ENCODE measurements around the gene MOGAT1.

MOGAT1 gene, protein sequence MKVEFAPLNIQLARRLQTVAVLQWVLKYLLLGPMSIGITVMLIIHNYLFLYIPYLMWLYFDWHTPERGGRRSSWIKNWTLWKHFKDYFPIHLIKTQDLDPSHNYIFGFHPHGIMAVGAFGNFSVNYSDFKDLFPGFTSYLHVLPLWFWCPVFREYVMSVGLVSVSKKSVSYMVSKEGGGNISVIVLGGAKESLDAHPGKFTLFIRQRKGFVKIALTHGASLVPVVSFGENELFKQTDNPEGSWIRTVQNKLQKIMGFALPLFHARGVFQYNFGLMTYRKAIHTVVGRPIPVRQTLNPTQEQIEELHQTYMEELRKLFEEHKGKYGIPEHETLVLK

DNA sequence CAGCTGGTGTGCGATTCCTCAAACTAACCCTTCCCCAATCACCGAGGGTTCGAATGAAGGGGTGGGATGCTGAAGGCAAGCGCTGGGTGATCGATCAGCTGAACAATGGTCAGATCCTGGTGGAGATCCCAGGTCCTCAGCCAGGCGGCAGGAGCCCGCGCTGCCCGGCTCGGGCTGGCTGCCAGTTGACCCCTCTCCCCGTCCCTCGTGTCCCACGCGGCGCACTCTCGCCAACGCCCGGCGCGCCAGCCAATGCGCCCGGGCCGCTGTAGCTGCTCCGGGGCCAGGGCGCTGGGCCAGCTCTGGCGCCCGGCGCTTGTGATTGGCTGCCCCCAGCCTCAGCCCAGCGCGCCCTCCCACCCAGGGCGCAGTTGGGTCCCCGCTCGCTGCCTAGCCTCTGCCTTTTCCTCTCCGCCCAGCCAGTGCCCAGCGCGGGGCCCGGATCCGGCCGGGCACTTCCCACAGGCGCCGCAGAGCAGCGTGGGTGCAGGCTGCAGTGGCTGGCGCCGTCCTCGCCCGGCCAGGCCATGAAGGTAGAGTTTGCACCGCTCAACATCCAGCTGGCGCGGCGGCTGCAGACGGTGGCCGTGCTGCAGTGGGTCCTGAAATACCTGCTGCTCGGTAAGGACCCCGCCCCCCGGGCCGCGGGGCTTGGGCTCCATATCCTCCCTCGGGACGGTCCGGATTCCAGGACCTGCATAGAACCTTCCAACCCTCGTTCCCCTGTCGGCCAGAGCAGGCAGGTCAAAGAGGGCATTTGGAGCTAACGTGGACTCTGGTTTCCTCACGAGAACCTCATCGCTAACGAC lies at the start of gene MOGAT1:
MOGAT1 (plus strand) TSS at position 400 of the 809 bp plus-strand sequence; CDS start at position 528, 128 bp downstream.
- Histone ChIP-seq H3K9ac (ENCODE audit: low read depth, low read length) (no peak within 1 kb of the TSS), H3K4me3 (ENCODE audit: low read depth, low read length) (peak within 1 kb of the TSS; percentile 67)

DNA sequence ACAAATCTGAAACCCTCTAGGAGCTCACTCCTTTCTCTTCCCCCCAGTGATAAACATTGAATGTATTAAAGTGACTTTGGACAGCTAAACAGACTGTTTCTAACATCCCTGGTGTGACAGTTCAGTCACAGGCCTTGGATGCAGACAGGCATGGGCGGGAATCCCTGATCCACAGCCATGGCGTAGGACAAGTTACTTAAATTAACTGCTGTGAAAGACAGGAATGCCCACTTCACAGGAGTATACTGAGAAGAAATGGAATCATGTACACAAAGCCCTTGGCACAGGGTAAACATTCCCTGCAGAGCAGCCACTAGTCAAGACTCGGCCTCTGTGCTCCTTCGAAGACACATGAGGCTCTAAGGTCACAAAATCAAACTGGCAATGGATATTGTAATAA lies 49.6 kb upstream of the MOGAT1 start:
- Histone ChIP-seq H3K27me3 (ENCODE audit: control insufficient read depth, insufficient read depth, low read length) (no peaks in the 10 kb centered on the region), H3K4me3 (ENCODE audit: low read depth, low read length) (no peak overlapping the region), H3K4me1 (ENCODE audit: control insufficient read depth, insufficient read depth, low read length) (no peaks in the 10 kb centered on the region), H3K27ac (ENCODE audit: low read depth, low read length) (no peak overlapping the region), H3K9me3 (ENCODE audit: control insufficient read depth, insufficient read depth, low read length) (no peaks in the 10 kb centered on the region), H3K36me3 (ENCODE audit: control insufficient read depth, insufficient read depth, low read length) (peaks cover 85% of the 10 kb centered on the region), H3K9ac (ENCODE audit: low read depth, low read length) (no peak overlapping the region)

More for the DNA sequence above, at the start of gene MOGAT1:
- peaks cover 5% of the 10 kb centered on the region; the same call in 1 of the 2 replicates for H3K4me1 ChIP-seq (ENCODE audit: control insufficient read depth, insufficient read depth, low read length)
- no peaks in the 10 kb centered on the region for H3K9me3 ChIP-seq (ENCODE audit: control insufficient read depth, insufficient read depth, low read length)
- H3K36me3 ChIP-seq (ENCODE audit: control insufficient read depth, insufficient read depth, low read length): no peaks in the 10 kb centered on the region
- H3K27ac ChIP-seq (ENCODE audit: low read depth, low read length): no peak within 1 kb of the TSS
- peaks cover 31% of the 10 kb centered on the region for H3K27me3 ChIP-seq (ENCODE audit: control insufficient read depth, insufficient read depth, low read length)

DNA sequence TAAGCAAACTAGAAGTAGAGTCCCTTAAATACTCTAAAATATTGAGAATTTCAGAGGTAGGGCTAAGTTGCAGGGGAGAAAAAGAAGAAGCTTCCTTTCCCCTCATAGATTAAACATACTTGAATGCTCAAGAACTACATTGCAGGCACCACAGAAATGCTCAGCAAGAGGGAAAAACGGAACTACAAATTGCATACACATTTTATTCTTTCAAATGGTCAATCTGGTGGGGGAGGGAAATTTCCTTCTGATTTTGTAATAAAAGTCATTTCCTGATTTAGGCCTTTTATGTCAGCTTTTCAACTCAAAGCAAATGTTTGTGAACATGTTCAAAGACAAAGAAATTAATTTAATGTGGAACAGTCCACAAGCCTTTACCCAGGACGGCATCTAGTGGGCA lies 48.5 kb upstream of the MOGAT1 start:
- Histone ChIP-seq H3K36me3 (ENCODE audit: control insufficient read depth, insufficient read depth, low read length) (peaks cover 90% of the 10 kb centered on the region), H3K9ac (ENCODE audit: low read depth, low read length) (no peak overlapping the region), H3K27me3 (ENCODE audit: control insufficient read depth, insufficient read depth, low read length) (no peaks in the 10 kb centered on the region), H3K27ac (ENCODE audit: low read depth, low read length) (no peak overlapping the region), H3K4me1 (ENCODE audit: control insufficient read depth, insufficient read depth, low read length) (no peaks in the 10 kb centered on the region), H3K4me3 (ENCODE audit: low read depth, low read length) (no peak overlapping the region), H3K9me3 (ENCODE audit: control insufficient read depth, insufficient read depth, low read length) (no peaks in the 10 kb centered on the region)

DNA sequence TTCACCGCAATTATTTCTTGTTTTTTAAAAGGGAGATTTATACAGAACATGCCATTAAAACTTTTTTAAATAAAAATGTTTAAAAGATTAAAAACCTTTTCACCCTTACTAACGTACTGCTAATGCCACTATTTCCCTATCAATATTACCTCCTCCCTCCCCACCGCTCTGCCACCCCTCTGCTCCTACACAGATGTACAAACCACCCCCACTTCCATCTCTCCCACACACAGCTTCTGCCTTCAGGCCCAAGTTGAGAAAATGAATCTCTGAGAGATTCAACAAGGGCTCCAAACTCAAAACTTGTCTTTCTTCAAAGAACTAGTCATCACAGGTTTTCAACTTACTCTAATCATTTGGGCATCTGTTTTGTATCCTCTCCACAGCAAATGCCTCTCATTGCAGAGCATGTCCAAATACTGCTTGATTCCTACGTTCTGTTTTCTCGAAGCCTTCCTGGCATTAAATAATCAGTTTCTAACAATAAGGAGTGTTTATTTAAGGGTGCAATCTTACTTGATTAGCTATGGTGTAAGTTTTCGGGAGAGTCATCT lies 47.6 kb upstream of the MOGAT1 start:
- no peak overlapping the region for H3K27ac ChIP-seq (ENCODE audit: low read depth, low read length)
- H3K9ac ChIP-seq (ENCODE audit: low read depth, low read length): no peak overlapping the region
- H3K4me1 ChIP-seq (ENCODE audit: control insufficient read depth, insufficient read depth, low read length): no peaks in the 10 kb centered on the region
- no peaks in the 10 kb centered on the region for H3K9me3 ChIP-seq (ENCODE audit: control insufficient read depth, insufficient read depth, low read length)
- no peaks in the 10 kb centered on the region for H3K27me3 ChIP-seq (ENCODE audit: control insufficient read depth, insufficient read depth, low read length)
- H3K4me3 ChIP-seq (ENCODE audit: low read depth, low read length): no peak overlapping the region
- peaks cover 91% of the 10 kb centered on the region for H3K36me3 ChIP-seq (ENCODE audit: control insufficient read depth, insufficient read depth, low read length)

DNA sequence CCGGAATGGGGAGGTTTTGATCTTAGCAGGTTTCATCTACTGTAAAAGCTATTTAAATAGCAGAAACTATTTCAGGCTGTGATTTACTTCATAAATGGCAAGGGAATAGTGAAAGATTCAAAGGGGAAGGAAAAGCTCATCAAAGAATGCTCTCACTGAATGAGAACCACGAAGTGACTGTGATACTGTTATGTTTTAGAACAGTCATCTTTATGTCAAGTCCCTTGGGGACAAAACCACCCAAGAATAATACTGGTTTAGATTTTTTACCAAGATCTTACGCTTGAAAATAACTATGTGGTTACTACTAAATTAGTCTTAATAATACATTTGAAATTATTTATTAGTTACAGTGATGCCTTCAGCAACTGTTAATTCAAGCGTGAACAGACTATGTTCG lies 43.7 kb upstream of the MOGAT1 start:
- Histone ChIP-seq H3K27ac (ENCODE audit: low read depth, low read length) (no peak overlapping the region), H3K9me3 (ENCODE audit: control insufficient read depth, insufficient read depth, low read length) (no peaks in the 10 kb centered on the region), H3K36me3 (ENCODE audit: control insufficient read depth, insufficient read depth, low read length) (peaks cover 94% of the 10 kb centered on the region), H3K4me3 (ENCODE audit: low read depth, low read length) (no peak overlapping the region), H3K27me3 (ENCODE audit: control insufficient read depth, insufficient read depth, low read length) (no peaks in the 10 kb centered on the region), H3K9ac (ENCODE audit: low read depth, low read length) (no peak overlapping the region), H3K4me1 (ENCODE audit: control insufficient read depth, insufficient read depth, low read length) (no peaks in the 10 kb centered on the region)

DNA sequence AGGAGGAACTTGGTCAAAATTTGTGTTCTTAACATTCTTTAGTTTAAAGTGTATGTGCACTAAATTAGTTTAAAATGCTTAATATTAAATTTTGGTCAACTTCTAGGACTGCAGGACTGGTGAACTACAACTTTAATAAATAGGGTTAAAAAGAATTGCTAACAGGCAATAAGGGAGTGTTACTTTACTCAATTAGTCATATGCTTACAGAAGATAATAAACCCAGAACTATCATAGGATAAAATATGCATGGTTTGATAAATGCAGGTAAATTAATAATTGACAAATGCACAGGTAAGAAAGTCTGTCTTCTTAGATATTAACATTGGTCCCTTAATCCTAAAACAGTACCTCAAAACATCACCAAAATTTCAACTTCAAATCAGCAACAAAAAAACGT lies 36.2 kb upstream of the MOGAT1 start:
- H3K9ac ChIP-seq (ENCODE audit: low read depth, low read length): no peak overlapping the region
- H3K36me3 ChIP-seq (ENCODE audit: control insufficient read depth, insufficient read depth, low read length): peaks cover 94% of the 10 kb centered on the region
- H3K4me3 ChIP-seq (ENCODE audit: low read depth, low read length): no peak overlapping the region
- no peak overlapping the region for H3K27ac ChIP-seq (ENCODE audit: low read depth, low read length)
- H3K27me3 ChIP-seq (ENCODE audit: control insufficient read depth, insufficient read depth, low read length): no peaks in the 10 kb centered on the region
- H3K4me1 ChIP-seq (ENCODE audit: control insufficient read depth, insufficient read depth, low read length): no peaks in the 10 kb centered on the region
- H3K9me3 ChIP-seq (ENCODE audit: control insufficient read depth, insufficient read depth, low read length): no peaks in the 10 kb centered on the region

DNA sequence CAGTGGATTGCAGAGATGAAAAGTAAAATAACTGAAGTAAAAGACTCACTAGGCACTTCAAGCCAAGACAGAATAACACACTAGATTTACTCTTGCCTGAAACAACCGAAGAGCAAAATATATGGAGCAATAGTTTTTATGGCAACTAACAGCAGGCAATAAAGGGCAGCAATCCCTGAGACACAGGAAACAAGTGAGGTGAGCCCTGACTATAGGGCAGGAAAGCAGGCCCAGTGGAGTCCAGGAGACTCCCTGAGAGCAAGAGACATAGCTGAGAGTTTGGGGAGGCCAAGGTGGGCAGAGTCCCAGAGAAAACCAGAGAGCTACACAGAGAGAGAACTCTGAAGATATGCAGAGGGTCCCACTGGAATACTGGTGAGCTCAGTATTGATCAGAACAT lies 34.4 kb upstream of the MOGAT1 start:
- peaks cover 92% of the 10 kb centered on the region for H3K36me3 ChIP-seq (ENCODE audit: control insufficient read depth, insufficient read depth, low read length)

DNA sequence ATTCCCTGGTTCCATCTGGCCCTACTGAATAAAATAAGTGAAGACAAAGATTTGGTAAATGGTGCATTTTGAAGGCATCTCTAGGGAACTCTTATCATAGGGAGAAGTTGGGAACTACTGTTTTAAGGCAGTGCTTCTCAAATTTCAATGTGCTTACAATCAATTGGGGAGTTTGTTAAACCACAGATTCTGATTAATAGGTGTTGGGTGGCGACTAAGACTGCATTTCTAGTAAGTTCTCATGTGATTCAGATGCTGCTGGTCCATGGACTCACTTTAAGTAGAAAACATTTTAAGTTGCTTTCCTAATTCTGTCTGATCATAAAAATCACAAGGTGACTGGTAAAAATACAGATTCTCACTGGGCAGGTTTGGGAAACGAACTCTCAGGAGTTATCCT lies 30.1 kb upstream of the MOGAT1 start:
- Histone ChIP-seq H3K36me3 (ENCODE audit: control insufficient read depth, insufficient read depth, low read length) (peaks cover 97% of the 10 kb centered on the region), H3K4me1 (ENCODE audit: control insufficient read depth, insufficient read depth, low read length) (no peaks in the 10 kb centered on the region), H3K9me3 (ENCODE audit: control insufficient read depth, insufficient read depth, low read length) (no peaks in the 10 kb centered on the region), H3K27me3 (ENCODE audit: control insufficient read depth, insufficient read depth, low read length) (no peaks in the 10 kb centered on the region), H3K27ac (ENCODE audit: low read depth, low read length) (no peak overlapping the region), H3K9ac (ENCODE audit: low read depth, low read length) (no peak overlapping the region), H3K4me3 (ENCODE audit: low read depth, low read length) (no peak overlapping the region)

More for the DNA sequence above, 34.4 kb upstream of the MOGAT1 start:
- Histone ChIP-seq H3K27ac (ENCODE audit: low read depth, low read length) (no peak overlapping the region), H3K4me1 (ENCODE audit: control insufficient read depth, insufficient read depth, low read length) (no peaks in the 10 kb centered on the region), H3K27me3 (ENCODE audit: control insufficient read depth, insufficient read depth, low read length) (no peaks in the 10 kb centered on the region), H3K9me3 (ENCODE audit: control insufficient read depth, insufficient read depth, low read length) (no peaks in the 10 kb centered on the region), H3K4me3 (ENCODE audit: low read depth, low read length) (no peak overlapping the region), H3K9ac (ENCODE audit: low read depth, low read length) (no peak overlapping the region)

DNA sequence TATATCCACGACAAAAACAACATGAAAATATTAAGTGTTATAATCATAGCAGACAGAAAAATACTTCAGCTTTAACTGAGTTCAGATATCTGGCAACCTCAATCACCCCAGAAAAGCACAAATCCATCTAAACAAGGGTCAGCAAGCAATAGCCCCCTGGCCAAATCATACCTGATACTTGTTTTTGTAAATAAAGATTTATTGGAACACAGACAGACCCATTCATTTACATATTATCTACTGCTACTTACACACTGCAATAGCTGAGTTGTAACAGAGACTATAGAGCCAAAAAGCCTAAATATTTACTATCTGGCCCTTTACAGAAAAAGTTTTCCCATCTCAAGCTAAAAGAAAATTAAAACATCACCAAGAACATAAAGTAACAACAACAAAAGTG lies 28.3 kb upstream of the MOGAT1 start:
- Histone ChIP-seq H3K9ac (ENCODE audit: low read depth, low read length) (no peak overlapping the region), H3K4me3 (ENCODE audit: low read depth, low read length) (no peak overlapping the region), H3K4me1 (ENCODE audit: control insufficient read depth, insufficient read depth, low read length) (no peaks in the 10 kb centered on the region), H3K9me3 (ENCODE audit: control insufficient read depth, insufficient read depth, low read length) (no peaks in the 10 kb centered on the region), H3K36me3 (ENCODE audit: control insufficient read depth, insufficient read depth, low read length) (peaks cover 97% of the 10 kb centered on the region), H3K27me3 (ENCODE audit: control insufficient read depth, insufficient read depth, low read length) (no peaks in the 10 kb centered on the region), H3K27ac (ENCODE audit: low read depth, low read length) (no peak overlapping the region)

DNA sequence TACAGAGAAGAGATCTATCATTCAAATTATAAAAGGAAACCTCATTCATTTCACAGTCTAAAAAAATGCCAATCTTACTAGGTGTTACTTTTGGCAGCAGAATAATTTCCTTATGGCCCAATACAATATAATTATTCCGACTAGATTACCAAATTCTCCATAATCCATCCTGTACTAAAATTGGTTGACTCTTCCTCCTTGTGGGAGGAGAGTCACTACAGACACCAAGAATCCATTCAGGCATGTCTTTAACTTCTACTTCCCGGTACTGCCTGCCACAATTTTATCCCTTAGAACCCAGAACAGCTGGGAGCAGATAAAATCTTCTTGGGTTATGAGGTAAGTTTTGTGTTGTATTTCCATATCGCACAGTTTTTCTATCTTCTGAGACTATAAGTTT lies 25.4 kb upstream of the MOGAT1 start:
- Histone ChIP-seq H3K9ac (ENCODE audit: low read depth, low read length) (no peak overlapping the region), H3K27me3 (ENCODE audit: control insufficient read depth, insufficient read depth, low read length) (no peaks in the 10 kb centered on the region), H3K27ac (ENCODE audit: low read depth, low read length) (no peak overlapping the region), H3K9me3 (ENCODE audit: control insufficient read depth, insufficient read depth, low read length) (no peaks in the 10 kb centered on the region), H3K4me3 (ENCODE audit: low read depth, low read length) (no peak overlapping the region), H3K36me3 (ENCODE audit: control insufficient read depth, insufficient read depth, low read length) (peaks cover 75% of the 10 kb centered on the region), H3K4me1 (ENCODE audit: control insufficient read depth, insufficient read depth, low read length) (no peaks in the 10 kb centered on the region)

DNA sequence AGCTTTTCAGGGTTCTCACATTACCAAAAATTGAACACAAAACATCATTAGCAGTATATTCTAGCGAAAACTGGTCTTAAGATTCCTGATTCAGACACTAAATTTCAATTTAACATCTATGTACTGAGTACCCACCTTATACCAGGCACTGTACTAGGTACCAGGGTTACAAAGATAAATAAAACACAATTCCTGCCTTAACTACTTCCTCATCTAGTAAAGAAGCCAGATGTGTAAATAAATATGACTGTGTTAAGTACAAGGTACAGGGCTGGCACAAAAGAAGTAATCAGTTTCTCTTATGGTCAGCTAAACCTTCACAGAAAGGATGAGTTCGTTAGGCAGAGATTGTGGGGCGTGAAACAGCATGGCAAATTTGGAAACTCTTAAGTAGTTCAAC lies 21.7 kb upstream of the MOGAT1 start:
- H3K4me1 ChIP-seq (ENCODE audit: control insufficient read depth, insufficient read depth, low read length): peaks cover 5% of the 10 kb centered on the region
- peaks cover 40% of the 10 kb centered on the region for H3K36me3 ChIP-seq (ENCODE audit: control insufficient read depth, insufficient read depth, low read length)

More for the DNA sequence above, 21.7 kb upstream of the MOGAT1 start:
- H3K27me3 ChIP-seq (ENCODE audit: control insufficient read depth, insufficient read depth, low read length): no peaks in the 10 kb centered on the region
- no peak overlapping the region for H3K9ac ChIP-seq (ENCODE audit: low read depth, low read length)
- H3K27ac ChIP-seq (ENCODE audit: low read depth, low read length): no peak overlapping the region
- no peak overlapping the region for H3K4me3 ChIP-seq (ENCODE audit: low read depth, low read length)
- H3K9me3 ChIP-seq (ENCODE audit: control insufficient read depth, insufficient read depth, low read length): no peaks in the 10 kb centered on the region
